ENCODE results near the gene PTPRT. TPM values are rescaled to one million over a fixed set of nuclear protein-coding genes. Genes with fewer than 3 reads are reported as not detected.

Gene PTPRT
- total and polyA plus RNA-seq, 2 of the 13 experiments (the other 11 are each of a cell fraction or from before 2014, with no cell fraction given), result under 0.01 to 0.09 TPM

DNA sequence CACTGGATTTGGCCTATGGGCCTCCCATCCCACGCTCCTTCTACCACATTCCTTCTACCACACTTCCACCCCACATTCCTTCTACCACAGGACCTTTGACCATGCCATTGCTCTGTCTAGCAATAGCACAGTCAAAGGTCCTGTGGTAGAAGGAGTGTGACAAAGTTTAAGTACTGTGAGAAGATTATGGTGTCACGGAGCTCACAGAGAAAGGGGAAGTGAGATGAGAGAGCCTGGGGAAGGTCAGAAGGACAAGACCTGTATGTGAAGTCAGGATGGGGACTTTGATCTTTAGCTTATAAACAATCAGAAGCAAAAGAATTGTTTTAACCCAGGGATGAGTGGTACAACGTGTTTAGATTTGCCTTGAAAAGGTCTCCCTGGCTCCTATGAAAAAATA is 1003.4 kb downstream of the PTPRT start:
- in situ Hi-C loops (cut with HindIII; ENCODE audit: extremely low pct_ligation_motif_present, low pct_unique_long_range_greater_than_20kb), result no loop called here
- TF ChIP-seq, protein P1, sequence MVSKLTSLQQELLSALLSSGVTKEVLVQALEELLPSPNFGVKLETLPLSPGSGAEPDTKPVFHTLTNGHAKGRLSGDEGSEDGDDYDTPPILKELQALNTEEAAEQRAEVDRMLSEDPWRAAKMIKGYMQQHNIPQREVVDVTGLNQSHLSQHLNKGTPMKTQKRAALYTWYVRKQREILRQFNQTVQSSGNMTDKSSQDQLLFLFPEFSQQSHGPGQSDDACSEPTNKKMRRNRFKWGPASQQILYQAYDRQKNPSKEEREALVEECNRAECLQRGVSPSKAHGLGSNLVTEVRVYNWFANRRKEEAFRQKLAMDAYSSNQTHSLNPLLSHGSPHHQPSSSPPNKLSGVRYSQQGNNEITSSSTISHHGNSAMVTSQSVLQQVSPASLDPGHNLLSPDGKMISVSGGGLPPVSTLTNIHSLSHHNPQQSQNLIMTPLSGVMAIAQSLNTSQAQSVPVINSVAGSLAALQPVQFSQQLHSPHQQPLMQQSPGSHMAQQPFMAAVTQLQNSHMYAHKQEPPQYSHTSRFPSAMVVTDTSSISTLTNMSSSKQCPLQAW (CRISPR knock-in tag; IDR thresholded peaks at IDR 0.05), result no peak
- TF ChIP-seq, protein P2, sequence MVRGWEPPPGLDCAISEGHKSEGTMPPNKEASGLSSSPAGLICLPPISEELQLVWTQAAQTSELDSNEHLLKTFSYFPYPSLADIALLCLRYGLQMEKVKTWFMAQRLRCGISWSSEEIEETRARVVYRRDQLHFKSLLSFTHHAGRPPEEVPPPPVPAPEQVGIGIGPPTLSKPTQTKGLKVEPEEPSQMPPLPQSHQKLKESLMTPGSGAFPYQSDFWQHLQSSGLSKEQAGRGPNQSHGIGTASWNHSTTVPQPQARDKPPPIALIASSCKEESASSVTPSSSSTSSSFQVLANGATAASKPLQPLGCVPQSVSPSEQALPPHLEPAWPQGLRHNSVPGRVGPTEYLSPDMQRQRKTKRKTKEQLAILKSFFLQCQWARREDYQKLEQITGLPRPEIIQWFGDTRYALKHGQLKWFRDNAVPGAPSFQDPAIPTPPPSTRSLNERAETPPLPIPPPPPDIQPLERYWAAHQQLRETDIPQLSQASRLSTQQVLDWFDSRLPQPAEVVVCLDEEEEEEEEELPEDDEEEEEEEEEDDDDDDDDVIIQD (CRISPR knock-in tag; IDR thresholded peaks at IDR 0.05; ENCODE audit: low read depth), result no peak
- TF ChIP-seq SATB2 (CRISPR knock-in tag; IDR thresholded peaks at IDR 0.05), result no peak
- TF ChIP-seq SP1 (IDR thresholded peaks at IDR 0.05), result no peak
- no peak for TF ChIP-seq SP1 (CRISPR knock-in tag; IDR thresholded peaks at IDR 0.05)
- no peak for TF ChIP-seq FOXP1 (IDR thresholded peaks at IDR 0.05)
- no peak for TF ChIP-seq FOXP1 (CRISPR knock-in tag; IDR thresholded peaks at IDR 0.05)
- TF ChIP-seq RFX5 (IDR thresholded peaks at IDR 0.05; ENCODE audit: low read depth, low read length), result no peak
- TF ChIP-seq SAFB2 (CRISPR knock-in tag; IDR thresholded peaks at IDR 0.05; ENCODE audit: borderline replicate concordance, low read depth), result no peak
- TF ChIP-seq EHMT2 (IDR thresholded peaks at IDR 0.05; ENCODE audit: borderline replicate concordance, low read depth, low read length), result no peak
- TF ChIP-seq, protein P3, sequence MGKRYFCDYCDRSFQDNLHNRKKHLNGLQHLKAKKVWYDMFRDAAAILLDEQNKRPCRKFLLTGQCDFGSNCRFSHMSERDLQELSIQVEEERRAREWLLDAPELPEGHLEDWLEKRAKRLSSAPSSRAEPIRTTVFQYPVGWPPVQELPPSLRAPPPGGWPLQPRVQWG (CRISPR knock-in tag; IDR thresholded peaks at IDR 0.05; ENCODE audit: borderline replicate concordance, low read depth), result no peak
- ChIA-PET CTCF (ENCODE audit: low intra/inter-chr PET ratio, low total read pairs) (no interaction called here), POLR2A (no interaction called here)
- no peaks in the 10 kb centered on the region for H3K36me3 ChIP-seq (replicated peaks in 1 of 2; ENCODE audit: control insufficient read depth in 1 of 2, insufficient read depth in 2 of 2, low read length in 2 of 2)
- H3K79me2 ChIP-seq (ENCODE audit: insufficient read depth, low read length), result no peaks in the 10 kb centered on the region
- H3K9ac ChIP-seq (ENCODE audit: insufficient read depth, low read depth, low read length), result no peak overlapping the region
- H3K4me1 ChIP-seq (ENCODE audit: insufficient read depth, low read length), result no peaks in the 10 kb centered on the region
- FAIRE-seq (no peak), DNase-seq (ENCODE audit: low spot score) (no peak), ATAC-seq (no peak)
- H3K27me3 ChIP-seq (ENCODE audit: control insufficient read depth in 1 of 2, insufficient read depth in 2 of 2, low read length in 2 of 2), result no peaks in the 10 kb centered on the region
- H3K9me3 ChIP-seq (ENCODE audit: low read length), result peaks cover 90% of the 10 kb centered on the region
- no TSS peak for BruUV-seq (replicated peaks)
- no peaks in the 10 kb centered on the region for H4K20me1 ChIP-seq (ENCODE audit: insufficient read depth, low read length)
- intact Hi-C loops (cut with micrococcal nuclease; ENCODE audit: unreplicated experiment), result no loop called here
- no peak overlapping the region for H3K4me3 ChIP-seq (replicated peaks in 1 of 3; ENCODE audit: insufficient read depth in 1 of 3, low read depth in 2 of 3, low read length in 3 of 3)
- 8% methylated on average over 3 of the region's 3 CpGs for WGBS (ENCODE audit: low lambda C conversion rate)
- H3K27ac ChIP-seq (ENCODE audit: extremely low read length, insufficient read depth, low read length), result no peak overlapping the region
- H2AFZ ChIP-seq (ENCODE audit: low read length), result no peak overlapping the region
- H3K4me2 ChIP-seq (ENCODE audit: low read depth, low read length), result no peak overlapping the region
